ENCODE data around the gene ANAPC2. TPM values are rescaled to one million over a fixed set of nuclear protein-coding genes. Genes with fewer than 3 reads are reported as not detected.

The ANAPC2 gene
- total and polyA plus RNA-seq, 10 donors, result 27.8 to 93.0 (median 55.3) TPM

- 89 to 94% (median 93%) methylated on average over 45 to 52 of the region's 52 CpGs for WGBS, 5 donors
- intact Hi-C loops (cut with DNase I; ENCODE audit: low total_unique reads), result loop anchor here (5.0 kb wide), 1 partner anchor 103 kb away; no protein-coding TSS in a partner anchor
- Histone ChIP-seq H3K4me3 (no peak overlapping the region), H3K9me3 (no peaks in the 10 kb centered on the region), H3K27ac (no peak overlapping the region), H3K36me3 (peaks cover 0 to 28% (median 9%) of the 10 kb centered on the region in 6 donors), H3K27me3 (replicated peaks in 1 of 7) (peaks cover 0 to 18% (median 4%) of the 10 kb centered on the region in 7 donors), H3K4me1 (peaks cover 8 to 73% (median 44%) of the 10 kb centered on the region in 6 donors)
- TF ChIP-seq POLR2A (IDR thresholded peaks at IDR 0.05) (no peak), POLR2AphosphoS5 (IDR thresholded peaks at IDR 0.05) (peak in 1 of 3 donors; percentile 27)
- DNase-seq, result no peak
Measured at GRCh38 chr9:137220317-137221094, 32.1 kb upstream of the ANAPC2 start.

- Histone ChIP-seq H3K9me3 (no peaks in the 10 kb centered on the region), H3K36me3 (peaks cover 0 to 34% (median 12%) of the 10 kb centered on the region in 6 donors), H3K27me3 (replicated peaks in 1 of 7) (peaks cover 0 to 18% (median 4%) of the 10 kb centered on the region in 7 donors), H3K4me1 (peaks cover 8 to 69% (median 44%) of the 10 kb centered on the region in 6 donors), H3K4me3 (no peak overlapping the region), H3K27ac (no peak overlapping the region)
- intact Hi-C loops (cut with DNase I; ENCODE audit: low total_unique reads), result loop anchor here (5.0 kb wide), 1 partner anchor 103 kb away; no protein-coding TSS in a partner anchor
- no peak for TF ChIP-seq CTCF (IDR thresholded peaks at IDR 0.05 in 8 of 11, conservative IDR thresholded peaks at IDR 0.05 in 3 of 11)
- TF ChIP-seq POLR2AphosphoS5 (IDR thresholded peaks at IDR 0.05), result peak in 1 of 3 donors; percentile 34
- no peak for DNase-seq
- WGBS, 5 donors, result 89 to 98% (median 95%) methylated on average over 4 to 10 of the region's 10 CpGs
Measured at GRCh38 chr9:137219757-137220316, 31.5 kb upstream of the ANAPC2 start.

- Histone ChIP-seq H3K4me1 (peaks cover 8 to 59% (median 34%) of the 10 kb centered on the region in 6 donors), H3K27me3 (replicated peaks in 1 of 7) (peaks cover 0 to 18% (median 4%) of the 10 kb centered on the region in 7 donors), H3K27ac (peak overlapping the region in 3 of 8 donors; percentile 26 to 50 (median 47)), H3K36me3 (peaks cover 0 to 45% (median 13%) of the 10 kb centered on the region in 6 donors), H3K9me3 (no peaks in the 10 kb centered on the region), H3K4me3 (no peak overlapping the region)
- DNase-seq, result no peak
- TF ChIP-seq POLR2AphosphoS5 (IDR thresholded peaks at IDR 0.05), result peak; percentile 4 to 79 (median 49)
- TF ChIP-seq CTCF (IDR thresholded peaks at IDR 0.05 in 8 of 11, conservative IDR thresholded peaks at IDR 0.05 in 3 of 11), result no peak
- intact Hi-C loops (cut with DNase I; ENCODE audit: low total_unique reads), result no loop called here
- WGBS, 5 donors, result 76 to 83% (median 81%) methylated on average over 5 to 12 of the region's 12 CpGs
Measured at GRCh38 chr9:137218754-137219271, 30.5 kb upstream of the ANAPC2 start.

GRCh38 chr9:137218212-137218753, 29.9 kb upstream of the ANAPC2 start:
- H3K36me3 ChIP-seq, result peaks cover 0 to 50% (median 13%) of the 10 kb centered on the region in 6 donors
- no peaks in the 10 kb centered on the region for H3K9me3 ChIP-seq
- peaks cover 0 to 18% (median 4%) of the 10 kb centered on the region in 7 donors for H3K27me3 ChIP-seq (replicated peaks in 1 of 7)
- DNase-seq, result no peak
- intact Hi-C loops (cut with DNase I; ENCODE audit: low total_unique reads), result no loop called here
- peak overlapping the region in 3 of 8 donors; percentile 26 to 50 (median 47) for H3K27ac ChIP-seq
- H3K4me3 ChIP-seq, result no peak overlapping the region
- peaks cover 8 to 56% (median 33%) of the 10 kb centered on the region in 6 donors for H3K4me1 ChIP-seq
- 87 to 93% (median 90%) methylated on average over 26 to 30 of the region's 30 CpGs for WGBS, 5 donors
- TF ChIP-seq POLR2AphosphoS5 (IDR thresholded peaks at IDR 0.05) (no peak), POLR2A (IDR thresholded peaks at IDR 0.05) (no peak), CTCF (IDR thresholded peaks at IDR 0.05 in 8 of 11, conservative IDR thresholded peaks at IDR 0.05 in 3 of 11) (no peak)

Data from spleen (tissue), 11 donors.